Measurements from ENCODE around the gene NAA35.
"Not testable (repeated sequence)": the region's sequence is repeated elsewhere in the genome, so short reads cannot be mapped to it uniquely, and the experiment has no call there.

NAA35 gene

GRCh38 chr9:85940832-85941621, at the start of gene NAA35:
NAA35 (plus strand) TSS chr9:85941146; CDS start chr9:85942160, 1,014 bp downstream.
- DNase-seq (ENCODE audit: low read depth, low spot score) = peak; percentile 100

GRCh38 chr9:85892401-85892800, 48.5 kb upstream of the NAA35 start:
- DNase-seq (ENCODE audit: low read depth, low spot score) = no peak

GRCh38 chr9:85895685-85896084, 45.3 kb upstream of the NAA35 start:
- no peak for DNase-seq (ENCODE audit: low read depth, low spot score)

GRCh38 chr9:85897848-85898247, 43.1 kb upstream of the NAA35 start:
- DNase-seq (ENCODE audit: low read depth, low spot score) = no peak

- no peak for DNase-seq (ENCODE audit: low read depth, low spot score)
Measured at GRCh38 chr9:85898332-85898731, 42.6 kb upstream of the NAA35 start.

GRCh38 chr9:85899388-85899787, 41.6 kb upstream of the NAA35 start:
- no peak for DNase-seq (ENCODE audit: low read depth, low spot score)

GRCh38 chr9:85900504-85901201, 40.3 kb upstream of the NAA35 start:
- peak; percentile 46 for DNase-seq (ENCODE audit: low read depth, low spot score)

GRCh38 chr9:85904975-85905374, 36.0 kb upstream of the NAA35 start:
- DNase-seq (ENCODE audit: low read depth, low spot score) = no peak

- DNase-seq (ENCODE audit: low read depth, low spot score) = no peak
Measured at GRCh38 chr9:85905957-85906356, 35.0 kb upstream of the NAA35 start.

GRCh38 chr9:85909390-85909789, 31.6 kb upstream of the NAA35 start:
- no peak for DNase-seq (ENCODE audit: low read depth, low spot score)

- no peak for DNase-seq (ENCODE audit: low read depth, low spot score)
Measured at GRCh38 chr9:85914108-85914507, 26.8 kb upstream of the NAA35 start.

- no peak for DNase-seq (ENCODE audit: low read depth, low spot score)
Measured at GRCh38 chr9:85917756-85918155, 23.2 kb upstream of the NAA35 start.

GRCh38 chr9:85925493-85925892, 15.5 kb upstream of the NAA35 start:
- DNase-seq (ENCODE audit: low read depth, low spot score) = no peak

- no peak for DNase-seq (ENCODE audit: low read depth, low spot score)
Measured at GRCh38 chr9:85927076-85927475, 13.9 kb upstream of the NAA35 start.

GRCh38 chr9:85931495-85931894, 9.5 kb upstream of the NAA35 start:
- no peak for DNase-seq (ENCODE audit: low read depth, low spot score)

- not testable (repeated sequence) for DNase-seq (ENCODE audit: low read depth, low spot score)
Measured at GRCh38 chr9:85935950-85936349, 5.0 kb upstream of the NAA35 start.

- DNase-seq (ENCODE audit: low read depth, low spot score) = no peak
Measured at GRCh38 chr9:85940275-85940831, 593 bp upstream of the NAA35 start.

GRCh38 chr9:85941622-85941940, 635 bp downstream of the NAA35 start:
- no peak for DNase-seq (ENCODE audit: low read depth, low spot score)

GRCh38 chr9:85941966-85942912, 1.3 kb downstream of the NAA35 start:
- no peak for DNase-seq (ENCODE audit: low read depth, low spot score)

GRCh38 chr9:85942913-85943709, 2.2 kb downstream of the NAA35 start:
- no peak for DNase-seq (ENCODE audit: low read depth, low spot score)
